ENCODE results near the gene SRGAP2C.
"Not testable (repeated sequence)": the region's sequence is repeated elsewhere in the genome, so short reads cannot be mapped to it uniquely, and the experiment has no call there.

Gene SRGAP2C

GRCh38 chr1:121419050-121419615, 234.4 kb downstream of the SRGAP2C start:
- not testable (repeated sequence) for DNase-seq (ENCODE audit: low read depth in 2 of 2)

- not testable (repeated sequence) for DNase-seq (ENCODE audit: low read depth in 2 of 2)
Measured at GRCh38 chr1:121421490-121421889, 236.7 kb downstream of the SRGAP2C start.

- DNase-seq (ENCODE audit: low read depth in 2 of 2): not testable (repeated sequence)
Measured at GRCh38 chr1:121423956-121424355, 239.2 kb downstream of the SRGAP2C start.

GRCh38 chr1:121433517-121433916, 248.7 kb downstream of the SRGAP2C start:
- not testable (repeated sequence) for DNase-seq (ENCODE audit: low read depth in 2 of 2)

- DNase-seq (ENCODE audit: low read depth in 2 of 2): not testable (repeated sequence)
Measured at GRCh38 chr1:121438862-121439261, 254.1 kb downstream of the SRGAP2C start.

GRCh38 chr1:121440993-121441392, 256.2 kb downstream of the SRGAP2C start:
- no peak for DNase-seq (ENCODE audit: low read depth in 2 of 2)

All from stimulated activated CD4-positive, alpha-beta T cell treated with anti-CD3 and anti-CD28 coated beads, Interleukin-15, amount 100 ng/mL, for 48 hours (primary cell).